Activated naive CD4-positive, alpha-beta T cell treated with anti-CD3 and anti-CD28 coated beads, Interleukin-2, amount 50 U/mL, for 24 hours (primary cell): ENCODE measurements around the gene SCAPER.
"Not testable (repeated sequence)": the region's sequence is repeated elsewhere in the genome, so short reads cannot be mapped to it uniquely, and the experiment has no call there.

Experiments
- H3K27ac Mint-ChIP-seq: one replicate; pipeline ENCODE4 v1.8.0; 2021; ENCODE audit warnings: mild to moderate bottlenecking, mixed read lengths
- H3K27me3 Mint-ChIP-seq: one replicate; pipeline ENCODE4 v1.8.0; 2021; ENCODE audit warnings: mixed read lengths
- H3K36me3 Mint-ChIP-seq: one replicate; pipeline ENCODE4 v1.8.0; 2021; ENCODE audit warnings: mixed read lengths
- H3K4me1 Mint-ChIP-seq: one replicate; pipeline ENCODE4 v1.8.0; 2021; ENCODE audit warnings: mixed read lengths
- H3K4me3 Mint-ChIP-seq: one replicate; pipeline ENCODE4 v1.8.0; 2021; ENCODE audit warnings: mild to moderate bottlenecking, mixed read lengths
- H3K9me3 Mint-ChIP-seq: one replicate; pipeline ENCODE4 v1.8.0; 2021; ENCODE audit warnings: mixed read lengths

The SCAPER gene

DNA sequence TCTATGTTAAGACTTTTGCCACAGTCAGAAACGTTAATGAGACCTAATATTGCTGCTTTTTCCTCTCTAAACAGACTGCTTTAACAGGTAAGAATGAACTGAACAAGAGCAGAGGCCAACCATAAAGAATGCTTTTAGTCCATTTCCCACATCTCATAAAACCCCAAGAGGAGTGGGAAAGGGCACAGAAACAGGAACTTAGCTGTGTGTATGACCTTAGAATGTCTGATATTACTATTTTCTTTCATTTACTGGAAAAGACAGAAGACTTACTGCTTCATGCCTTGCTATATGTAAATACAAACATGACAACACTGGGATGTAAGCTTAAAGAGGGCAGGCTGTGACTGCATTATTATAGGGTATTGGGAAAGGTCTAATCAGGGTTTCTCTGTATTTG, 453.6 kb downstream of the SCAPER start:
- H3K27ac Mint-ChIP-seq: no peak overlapping the region

GRCh38 chr15:76449455-76449854, 455.7 kb downstream of the SCAPER start:
- Mint-ChIP-seq H3K4me1 (no peaks in the 10 kb centered on the region), H3K4me3 (no peak overlapping the region), H3K9me3 (no peaks in the 10 kb centered on the region), H3K27me3 (no peaks in the 10 kb centered on the region), H3K27ac (no peak overlapping the region), H3K36me3 (peaks cover 14% of the 10 kb centered on the region)

More for the DNA sequence above, 453.6 kb downstream of the SCAPER start:
- Mint-ChIP-seq H3K36me3 (peaks cover 10% of the 10 kb centered on the region), H3K9me3 (no peaks in the 10 kb centered on the region), H3K27me3 (no peaks in the 10 kb centered on the region), H3K4me1 (no peaks in the 10 kb centered on the region), H3K4me3 (no peak overlapping the region)

DNA sequence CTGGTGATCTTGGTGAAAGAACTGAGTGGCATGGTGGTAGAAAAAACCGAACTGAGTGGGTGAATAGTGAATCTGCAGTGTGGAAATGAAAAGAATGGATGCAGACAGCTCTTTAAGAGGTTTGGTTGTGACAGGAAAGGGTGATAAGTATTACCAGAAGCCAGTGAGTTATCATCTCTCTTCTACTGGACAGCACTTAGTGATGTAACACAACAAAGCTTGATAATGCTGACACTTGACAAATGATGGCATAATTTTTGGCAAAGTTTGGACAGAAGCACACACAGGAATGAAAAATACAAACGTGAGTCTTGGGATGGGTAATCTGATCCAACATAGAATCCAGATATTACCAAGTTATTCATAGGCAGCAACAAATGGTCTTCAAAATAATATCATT, 456.4 kb downstream of the SCAPER start:
- no peaks in the 10 kb centered on the region for H3K27me3 Mint-ChIP-seq
- peaks cover 14% of the 10 kb centered on the region for H3K36me3 Mint-ChIP-seq
- H3K9me3 Mint-ChIP-seq: no peaks in the 10 kb centered on the region
- no peaks in the 10 kb centered on the region for H3K4me1 Mint-ChIP-seq
- H3K27ac Mint-ChIP-seq: no peak overlapping the region
- H3K4me3 Mint-ChIP-seq: no peak overlapping the region

DNA sequence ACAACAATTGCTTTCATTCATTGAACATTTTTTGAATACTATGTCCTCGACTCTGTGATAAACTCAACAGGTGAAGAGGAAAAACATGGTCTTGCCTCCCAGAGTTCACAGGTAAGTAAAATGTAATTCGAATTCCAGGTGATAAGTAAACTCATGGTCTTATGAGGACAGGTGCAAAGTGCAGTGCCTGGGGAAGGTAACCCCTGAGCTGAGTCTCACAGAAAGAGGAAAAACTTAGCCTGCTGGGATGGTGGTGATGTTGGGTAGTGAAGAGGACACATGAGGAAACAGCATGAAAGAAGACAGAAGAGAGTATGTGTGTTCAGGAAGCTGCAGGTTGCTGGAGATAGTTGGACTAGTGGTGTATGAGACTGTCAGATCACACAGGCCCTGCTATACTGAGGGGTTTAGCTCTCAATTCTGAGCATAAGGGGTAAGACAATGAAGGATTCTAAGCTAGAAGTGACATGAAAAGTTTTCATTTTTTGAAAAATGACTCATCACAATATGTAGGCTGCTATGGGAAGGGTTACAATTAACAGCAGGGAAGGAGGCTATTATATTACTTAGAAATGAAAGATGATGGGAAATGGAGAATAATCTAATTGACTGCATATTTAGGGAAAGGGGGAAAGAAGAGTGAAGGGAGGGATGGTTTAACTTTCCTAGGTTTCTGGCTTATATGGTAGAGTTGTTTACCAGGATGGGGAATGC, 457.3 kb downstream of the SCAPER start:
- H3K27ac Mint-ChIP-seq: no peak overlapping the region
- H3K4me1 Mint-ChIP-seq: no peaks in the 10 kb centered on the region
- no peak overlapping the region for H3K4me3 Mint-ChIP-seq
- H3K27me3 Mint-ChIP-seq: no peaks in the 10 kb centered on the region
- H3K9me3 Mint-ChIP-seq: no peaks in the 10 kb centered on the region
- peaks cover 14% of the 10 kb centered on the region for H3K36me3 Mint-ChIP-seq

- no peaks in the 10 kb centered on the region for H3K4me1 Mint-ChIP-seq
- H3K4me3 Mint-ChIP-seq: no peak overlapping the region
- no peaks in the 10 kb centered on the region for H3K9me3 Mint-ChIP-seq
- H3K27me3 Mint-ChIP-seq: no peaks in the 10 kb centered on the region
- peaks cover 13% of the 10 kb centered on the region for H3K36me3 Mint-ChIP-seq
- no peak overlapping the region for H3K27ac Mint-ChIP-seq
Observed at GRCh38 chr15:76440441-76440840, 464.7 kb downstream of the SCAPER start.

DNA sequence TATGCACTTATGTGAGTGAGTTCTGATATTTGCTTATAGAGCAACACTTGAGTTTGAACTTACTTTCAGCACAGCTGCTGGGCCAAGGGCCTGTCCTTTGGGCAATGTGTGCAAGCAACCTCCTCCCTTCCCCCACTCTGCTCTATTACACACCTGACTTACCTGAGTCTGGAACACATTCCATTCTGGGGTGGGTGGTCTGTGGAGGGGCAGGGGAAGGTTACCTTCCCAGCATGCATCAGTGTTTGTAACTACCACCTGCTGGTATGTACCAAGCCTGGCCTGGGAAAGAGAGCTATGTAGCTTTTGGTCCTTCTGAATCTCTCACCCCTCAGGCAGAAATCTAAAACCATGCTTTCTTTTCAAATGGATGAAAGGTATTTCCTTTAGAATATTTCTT, 465.6 kb downstream of the SCAPER start:
- no peaks in the 10 kb centered on the region for H3K27me3 Mint-ChIP-seq
- H3K27ac Mint-ChIP-seq: no peak overlapping the region
- peaks cover 9% of the 10 kb centered on the region for H3K36me3 Mint-ChIP-seq
- no peaks in the 10 kb centered on the region for H3K4me1 Mint-ChIP-seq
- H3K9me3 Mint-ChIP-seq: no peaks in the 10 kb centered on the region
- H3K4me3 Mint-ChIP-seq: no peak overlapping the region

DNA sequence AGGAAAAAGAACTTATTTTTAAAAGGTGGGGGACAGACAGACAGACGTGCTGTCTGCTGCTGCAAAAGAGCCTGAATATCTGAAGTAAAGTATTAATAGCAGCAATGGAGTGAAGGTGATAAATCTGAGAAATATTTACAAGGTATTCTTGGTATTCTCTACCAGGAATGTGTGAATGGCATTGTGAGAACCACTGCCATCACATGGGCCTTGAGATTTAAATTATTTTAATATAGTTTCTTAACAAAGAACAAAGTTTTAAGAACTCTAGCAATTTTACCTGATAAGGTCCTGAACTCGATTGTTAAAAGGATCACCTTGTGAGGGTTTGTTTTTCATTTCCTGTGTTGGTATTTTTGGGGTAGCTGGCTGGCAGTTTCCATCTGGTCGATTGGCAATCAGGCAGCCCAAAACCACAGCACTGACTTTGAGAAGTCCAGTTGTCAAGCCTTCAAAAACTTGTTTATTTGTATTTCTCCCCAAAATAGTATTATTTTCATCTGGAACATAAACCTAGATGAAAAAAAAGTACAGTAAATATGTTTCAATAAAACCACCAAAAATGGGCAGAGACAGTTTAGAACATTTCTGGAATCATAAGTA, 471.2 kb downstream of the SCAPER start:
- Mint-ChIP-seq H3K4me1 (no peaks in the 10 kb centered on the region), H3K9me3 (no peaks in the 10 kb centered on the region), H3K27ac (no peak overlapping the region), H3K4me3 (no peak overlapping the region), H3K27me3 (no peaks in the 10 kb centered on the region), H3K36me3 (peaks cover 37% of the 10 kb centered on the region)

GRCh38 chr15:76433036-76433435, 472.1 kb downstream of the SCAPER start:
- not testable (repeated sequence) for H3K27ac Mint-ChIP-seq, H3K4me1 Mint-ChIP-seq, H3K4me3 Mint-ChIP-seq, H3K9me3 Mint-ChIP-seq, H3K27me3 Mint-ChIP-seq
- H3K36me3 Mint-ChIP-seq: peaks cover 45% of the 10 kb centered on the region

DNA sequence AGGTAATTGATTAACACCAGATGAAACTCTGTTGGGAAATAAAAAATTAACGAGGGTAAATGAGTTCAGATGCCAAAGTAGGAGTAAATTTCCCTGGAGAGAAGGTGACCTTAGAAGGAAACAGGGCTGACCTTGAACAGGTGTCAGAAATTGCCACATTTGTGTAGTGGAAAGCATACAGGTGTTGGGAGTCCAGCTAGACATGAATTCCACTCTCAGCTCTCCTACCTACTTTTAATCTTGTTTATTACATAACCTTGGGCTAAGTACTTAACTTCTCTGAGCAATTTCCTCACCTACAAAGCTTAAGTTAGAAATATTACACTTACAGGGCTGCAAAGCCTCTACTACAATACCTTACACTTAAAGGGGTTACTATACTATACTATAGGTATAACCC, 472.5 kb downstream of the SCAPER start:
- H3K4me3 Mint-ChIP-seq: no peak overlapping the region
- peaks cover 8% of the 10 kb centered on the region for H3K9me3 Mint-ChIP-seq
- no peaks in the 10 kb centered on the region for H3K4me1 Mint-ChIP-seq
- H3K36me3 Mint-ChIP-seq: peaks cover 47% of the 10 kb centered on the region
- no peaks in the 10 kb centered on the region for H3K27me3 Mint-ChIP-seq
- no peak overlapping the region for H3K27ac Mint-ChIP-seq

DNA sequence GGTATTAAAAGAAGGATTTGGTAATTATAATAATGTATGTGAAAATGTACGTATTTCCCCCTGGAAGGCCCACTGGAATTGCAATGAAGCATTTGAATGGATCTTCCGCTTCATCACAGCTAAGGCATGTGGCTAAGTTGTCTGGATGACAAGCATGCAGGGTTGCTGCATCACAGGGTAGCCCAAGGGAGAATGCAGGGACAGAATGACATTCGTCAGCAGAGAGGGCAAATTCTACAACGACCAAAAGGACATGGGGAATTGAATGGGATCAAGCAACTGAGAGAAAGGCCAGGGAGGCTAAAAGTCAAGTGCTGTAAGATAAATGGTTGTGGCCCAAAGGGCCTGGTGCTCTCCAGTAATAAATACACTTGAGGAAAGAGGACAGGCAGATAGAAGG, 473.2 kb downstream of the SCAPER start:
- Mint-ChIP-seq H3K27ac (no peak overlapping the region), H3K4me3 (no peak overlapping the region), H3K27me3 (no peaks in the 10 kb centered on the region), H3K4me1 (no peaks in the 10 kb centered on the region), H3K36me3 (peaks cover 47% of the 10 kb centered on the region), H3K9me3 (peaks cover 8% of the 10 kb centered on the region)

DNA sequence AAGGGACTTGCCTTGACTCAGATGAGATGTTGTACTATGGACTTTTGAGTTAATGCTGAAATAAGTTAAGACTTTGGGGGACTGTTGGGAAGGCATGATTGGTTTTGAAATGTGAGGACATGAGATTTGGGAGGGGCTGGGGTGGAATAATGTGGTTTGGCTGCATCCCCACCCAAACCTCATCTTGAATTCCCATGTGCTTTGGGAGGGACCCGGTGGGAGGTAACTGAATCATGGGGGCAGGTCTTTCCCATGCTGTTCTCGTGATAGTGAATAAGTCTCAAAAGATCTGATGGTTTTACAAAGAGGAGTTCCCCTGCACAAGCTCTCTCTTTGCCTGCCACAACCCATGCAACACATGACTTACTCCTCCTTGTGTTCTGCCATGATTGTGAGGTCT, 474.4 kb downstream of the SCAPER start:
- H3K4me3 Mint-ChIP-seq, H3K27me3 Mint-ChIP-seq, H3K4me1 Mint-ChIP-seq, H3K9me3 Mint-ChIP-seq, H3K27ac Mint-ChIP-seq: not testable (repeated sequence)
- H3K36me3 Mint-ChIP-seq: peaks cover 47% of the 10 kb centered on the region

GRCh38 chr15:76429661-76430060, 475.5 kb downstream of the SCAPER start:
- Mint-ChIP-seq H3K4me1 (no peaks in the 10 kb centered on the region), H3K27ac (no peak overlapping the region), H3K36me3 (peaks cover 50% of the 10 kb centered on the region), H3K27me3 (no peaks in the 10 kb centered on the region), H3K9me3 (peaks cover 8% of the 10 kb centered on the region), H3K4me3 (no peak overlapping the region)

DNA sequence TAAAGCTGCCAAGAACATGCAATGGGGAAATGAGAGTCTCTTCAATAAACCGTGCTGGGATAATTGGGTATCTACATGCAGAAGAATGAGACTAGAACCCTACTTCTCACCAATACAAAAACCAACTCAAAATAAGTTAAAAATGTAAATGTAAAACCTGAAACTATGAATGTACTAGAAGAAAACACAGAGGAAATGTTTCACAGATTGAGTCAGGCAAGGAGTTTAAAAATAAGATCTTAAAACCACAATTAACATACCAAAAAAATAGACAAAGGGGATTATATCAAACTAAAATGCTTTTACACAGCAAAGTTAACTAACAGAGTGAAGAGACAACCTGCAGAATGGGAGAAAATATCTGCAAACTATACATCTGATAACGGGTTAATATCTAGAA, 478.2 kb downstream of the SCAPER start:
- H3K9me3 Mint-ChIP-seq: peaks cover 14% of the 10 kb centered on the region
- H3K27ac Mint-ChIP-seq: no peak overlapping the region
- H3K4me3 Mint-ChIP-seq: no peak overlapping the region
- peaks cover 45% of the 10 kb centered on the region for H3K36me3 Mint-ChIP-seq
- no peaks in the 10 kb centered on the region for H3K27me3 Mint-ChIP-seq
- no peaks in the 10 kb centered on the region for H3K4me1 Mint-ChIP-seq

DNA sequence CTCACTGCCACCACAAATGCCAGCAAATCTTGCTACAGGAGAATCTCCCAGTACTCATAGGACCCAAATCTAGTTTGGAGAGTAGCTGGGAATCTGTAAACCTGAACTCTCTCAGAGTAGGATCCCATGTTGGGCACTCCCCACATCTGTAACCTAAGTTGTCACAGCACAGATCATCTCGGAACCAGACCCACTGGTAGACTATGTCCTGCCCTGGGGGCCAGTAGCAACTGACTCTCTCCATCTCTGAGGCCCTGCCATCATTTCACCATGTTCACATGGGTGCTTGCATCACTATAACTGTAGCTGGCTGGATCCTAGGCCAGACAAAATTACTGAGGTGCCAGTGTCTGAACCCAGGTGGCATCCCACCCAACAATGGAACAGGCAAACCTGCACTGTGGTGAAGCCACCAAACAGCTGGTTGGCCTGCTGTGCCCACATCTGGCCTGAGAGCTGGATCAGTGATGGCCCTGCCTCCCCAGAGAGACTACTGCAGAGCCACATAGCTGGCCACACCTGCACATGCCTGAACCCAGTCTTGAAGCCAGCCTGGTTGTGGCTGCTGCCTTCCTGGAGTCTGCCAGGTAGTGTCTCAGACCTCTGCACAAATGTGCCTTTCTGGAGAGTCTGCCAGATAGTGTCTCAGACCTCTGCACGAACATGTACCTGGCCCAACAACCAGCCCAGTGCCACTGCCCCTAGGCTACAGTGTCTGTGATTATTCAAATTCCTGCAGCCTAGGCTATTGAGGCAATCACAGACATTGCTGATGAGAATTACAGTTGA, 486.6 kb downstream of the SCAPER start:
- no peak overlapping the region for H3K4me3 Mint-ChIP-seq
- H3K27ac Mint-ChIP-seq: no peak overlapping the region
- no peaks in the 10 kb centered on the region for H3K27me3 Mint-ChIP-seq
- peaks cover 10% of the 10 kb centered on the region for H3K36me3 Mint-ChIP-seq
- peaks cover 2% of the 10 kb centered on the region for H3K9me3 Mint-ChIP-seq
- H3K4me1 Mint-ChIP-seq: no peaks in the 10 kb centered on the region

GRCh38 chr15:76401285-76401684, 503.9 kb downstream of the SCAPER start:
- no peaks in the 10 kb centered on the region for H3K27me3 Mint-ChIP-seq
- H3K4me1 Mint-ChIP-seq: no peaks in the 10 kb centered on the region
- H3K9me3 Mint-ChIP-seq: no peaks in the 10 kb centered on the region
- no peak overlapping the region for H3K27ac Mint-ChIP-seq
- H3K4me3 Mint-ChIP-seq: no peak overlapping the region
- H3K36me3 Mint-ChIP-seq: peaks cover 35% of the 10 kb centered on the region
